ENCODE measurements around the gene BUB1B.

BUB1B gene

DNA sequence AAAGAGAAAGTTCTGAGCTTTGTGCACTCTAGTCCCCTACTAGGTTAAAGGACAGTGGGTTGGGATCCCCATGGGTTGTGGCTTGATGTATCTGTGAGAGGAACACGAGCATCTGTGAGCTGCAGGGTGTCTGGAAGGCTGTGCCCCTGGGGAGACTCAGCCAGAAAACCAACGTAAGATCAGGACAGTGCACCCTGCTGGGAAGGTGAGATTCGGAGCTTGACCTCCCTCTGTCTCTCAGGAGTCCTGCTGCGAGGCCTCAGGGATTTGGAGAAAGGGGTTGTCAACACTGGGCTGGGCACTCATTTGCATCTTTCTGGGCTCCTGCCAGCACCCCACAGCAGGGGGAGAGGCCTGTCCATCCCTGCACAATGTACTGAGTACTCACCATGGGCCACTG lies 106.8 kb downstream of the BUB1B start:
- DNase-seq (ENCODE audit: low read depth, low spot score) = no peak
- WGBS (ENCODE audit: insufficient coverage, insufficient read length) = no CpG with 5 or more reads among the region's 4 CpGs
- Histone ChIP-seq H3K4me3 (ENCODE audit: low read length) (no peak overlapping the region), H3K4me1 (ENCODE audit: control insufficient read depth, insufficient read depth, low read length) (no peaks in the 10 kb centered on the region), H3K9me3 (ENCODE audit: control insufficient read depth, insufficient read depth, low read length) (no peaks in the 10 kb centered on the region), H3K27me3 (ENCODE audit: control insufficient read depth, insufficient read depth, low read length) (no peaks in the 10 kb centered on the region), H3K36me3 (ENCODE audit: control insufficient read depth, insufficient read depth, low read length) (peaks cover 2% of the 10 kb centered on the region; the same call in 1 of the 2 replicates), H3K27ac (ENCODE audit: low read length) (no peak overlapping the region)

DNA sequence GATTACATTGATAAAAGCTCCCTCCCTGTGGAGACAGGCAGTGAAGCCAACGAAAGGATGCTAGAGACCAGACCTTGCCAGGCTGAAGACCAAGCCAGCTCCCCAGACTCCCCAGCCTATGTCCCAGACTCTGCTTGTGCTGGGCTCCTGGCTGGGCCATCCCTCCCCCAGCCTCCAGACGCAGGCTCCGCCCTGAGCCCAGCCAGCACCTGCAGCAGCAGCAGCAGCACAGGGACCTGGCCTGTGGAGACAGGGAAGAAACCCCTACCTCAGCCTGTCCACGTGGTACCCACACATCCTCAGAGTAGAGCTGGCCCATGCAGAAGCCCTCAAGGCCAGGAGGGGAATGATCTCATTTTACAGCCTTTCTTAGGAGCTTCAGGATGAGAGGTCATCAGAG lies 108.7 kb downstream of the BUB1B start:
- no CpG with 5 or more reads among the region's 4 CpGs for WGBS (ENCODE audit: insufficient coverage, insufficient read length)
- Histone ChIP-seq H3K27me3 (ENCODE audit: control insufficient read depth, insufficient read depth, low read length) (no peaks in the 10 kb centered on the region), H3K27ac (ENCODE audit: low read length) (no peak overlapping the region), H3K36me3 (ENCODE audit: control insufficient read depth, insufficient read depth, low read length) (peaks cover 2% of the 10 kb centered on the region; the same call in 1 of the 2 replicates), H3K9me3 (ENCODE audit: control insufficient read depth, insufficient read depth, low read length) (no peaks in the 10 kb centered on the region), H3K4me3 (ENCODE audit: low read length) (no peak overlapping the region), H3K4me1 (ENCODE audit: control insufficient read depth, insufficient read depth, low read length) (no peaks in the 10 kb centered on the region)
- no peak for DNase-seq (ENCODE audit: low read depth, low spot score)

- no peak overlapping the region for H3K27ac ChIP-seq (ENCODE audit: low read length)
- H3K9me3 ChIP-seq (ENCODE audit: control insufficient read depth, insufficient read depth, low read length) = no peaks in the 10 kb centered on the region
- no peaks in the 10 kb centered on the region for H3K27me3 ChIP-seq (ENCODE audit: control insufficient read depth, insufficient read depth, low read length)
- H3K4me1 ChIP-seq (ENCODE audit: control insufficient read depth, insufficient read depth, low read length) = no peaks in the 10 kb centered on the region
- H3K36me3 ChIP-seq (ENCODE audit: control insufficient read depth, insufficient read depth, low read length) = peaks cover 2% of the 10 kb centered on the region; the same call in 1 of the 2 replicates
- no peak overlapping the region for H3K4me3 ChIP-seq (ENCODE audit: low read length)
- WGBS (ENCODE audit: insufficient coverage, insufficient read length) = no CpG with 5 or more reads among the region's 11 CpGs
- no peak for DNase-seq (ENCODE audit: low read depth, low spot score)
Measured at GRCh38 chr15:40270246-40270995, 109.6 kb downstream of the BUB1B start.
